ENCODE results near the gene BRCA2.

BRCA2 gene

DNA sequence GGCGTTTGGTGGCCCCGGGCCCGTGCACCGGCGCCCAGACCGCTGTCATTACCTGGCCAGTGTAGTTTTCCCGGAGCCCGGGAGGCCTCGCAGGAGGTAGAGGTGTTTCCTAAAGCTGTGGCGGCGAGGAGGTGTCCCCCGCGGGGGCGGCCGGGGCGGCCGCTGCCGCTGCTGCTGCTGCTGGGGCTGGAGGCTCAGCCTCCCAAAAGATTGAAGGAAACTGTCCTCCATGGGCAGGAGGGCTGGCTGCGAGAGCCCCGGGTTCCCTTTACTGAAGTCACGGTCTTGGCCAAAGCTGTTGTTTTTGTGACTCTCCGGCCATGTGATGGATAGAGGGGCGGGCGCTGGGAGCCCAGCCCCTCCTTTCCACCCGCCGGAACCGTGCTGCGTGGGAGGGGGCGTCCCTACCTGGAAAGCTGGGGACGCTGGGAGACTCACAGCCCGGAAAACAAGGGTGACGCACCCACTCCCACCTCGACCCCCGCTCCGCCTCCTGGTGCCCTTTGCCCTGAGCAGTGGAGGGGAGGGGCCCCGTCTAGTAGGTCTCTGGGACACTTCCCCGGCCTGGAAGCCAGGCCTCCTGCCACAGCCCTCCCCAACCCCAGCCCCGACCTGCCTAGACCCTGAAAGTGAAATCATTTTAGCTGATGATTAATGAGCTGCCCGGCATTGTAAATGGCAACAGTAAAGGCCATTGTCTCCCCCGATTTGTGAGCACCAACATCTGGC, 112.7 kb downstream of the BRCA2 start, which contains the start of gene N4BP2L1:
TSS of gene N4BP2L1 (minus strand) at position 279 of the 729 bp plus-strand sequence. CDS start at position 231, 48 bp downstream.
- H3K4me2 ChIP-seq (ENCODE audit: insufficient read depth, low read length, poor library complexity, severe bottlenecking), result peak within 1 kb of the TSS; percentile 95
- H3K4ac ChIP-seq (ENCODE audit: low read length), result no peak within 1 kb of the TSS
- peak within 1 kb of the TSS; percentile 48 for H3K14ac ChIP-seq (ENCODE audit: low read length)
- H3K9me3 ChIP-seq (replicated peaks in 1 of 2; ENCODE audit: control insufficient read depth in 2 of 2, insufficient read depth in 1 of 2, low read depth in 1 of 2, low read length in 2 of 2), result no peaks in the 10 kb centered on the region
- no peak within 1 kb of the TSS for H2BK120ac ChIP-seq (ENCODE audit: low read depth, low read length)
- peaks cover 2% of the 10 kb centered on the region in 2 donors for H3K4me1 ChIP-seq (ENCODE audit: control insufficient read depth in 2 of 2, insufficient read depth in 1 of 2, low read depth in 1 of 2, low read length in 2 of 2)
- H2AK5ac ChIP-seq (ENCODE audit: low read depth, low read length), result no peak within 1 kb of the TSS
- H3K4me3 ChIP-seq (ENCODE audit: low read length in 2 of 2), result peak within 1 kb of the TSS; percentile 58 to 76
- no peak within 1 kb of the TSS for H3K27ac ChIP-seq (replicated peaks; ENCODE audit: low read length)
- no peak within 1 kb of the TSS for H2BK15ac ChIP-seq (ENCODE audit: low read length)
- H4K8ac ChIP-seq (ENCODE audit: low read depth, low read length), result no peak within 1 kb of the TSS
- H3K9ac ChIP-seq (ENCODE audit: low read depth, low read length, poor library complexity), result peak within 1 kb of the TSS; percentile 82
- peak within 1 kb of the TSS; percentile 87 for H3K18ac ChIP-seq (ENCODE audit: low read length)
- no peaks in the 10 kb centered on the region for H3K79me1 ChIP-seq (ENCODE audit: low read depth, low read length)
- no CpG with 5 or more reads among the region's 40 CpGs for WGBS, 2 donors (ENCODE audit: extremely low coverage in 2 of 2, insufficient read length in 2 of 2, insufficient replicate concordance in 1 of 2)
- peaks cover 0 to 28% (median 3%) of the 10 kb centered on the region in 3 experiments for H3K27me3 ChIP-seq (ENCODE audit: control insufficient read depth in 3 of 3, insufficient read depth in 3 of 3, low read depth in 1 of 3, low read length in 3 of 3)
- no peaks in the 10 kb centered on the region for H3K36me3 ChIP-seq (replicated peaks in 1 of 2; ENCODE audit: control insufficient read depth in 2 of 2, insufficient read depth in 2 of 2, low read length in 2 of 2)
- H2BK5ac ChIP-seq (ENCODE audit: low read length), result no peak within 1 kb of the TSS
- H3K23ac ChIP-seq (ENCODE audit: low read depth, low read length, poor library complexity), result peak within 1 kb of the TSS; percentile 59
- no peak for DNase-seq (ENCODE audit: low spot score)
- H2BK12ac ChIP-seq (ENCODE audit: low read length), result no peak within 1 kb of the TSS
- peak within 1 kb of the TSS; percentile 92 for H2AFZ ChIP-seq (ENCODE audit: low read length)
- no peak within 1 kb of the TSS for H4K91ac ChIP-seq (ENCODE audit: low read depth, low read length, poor library complexity)

DNA sequence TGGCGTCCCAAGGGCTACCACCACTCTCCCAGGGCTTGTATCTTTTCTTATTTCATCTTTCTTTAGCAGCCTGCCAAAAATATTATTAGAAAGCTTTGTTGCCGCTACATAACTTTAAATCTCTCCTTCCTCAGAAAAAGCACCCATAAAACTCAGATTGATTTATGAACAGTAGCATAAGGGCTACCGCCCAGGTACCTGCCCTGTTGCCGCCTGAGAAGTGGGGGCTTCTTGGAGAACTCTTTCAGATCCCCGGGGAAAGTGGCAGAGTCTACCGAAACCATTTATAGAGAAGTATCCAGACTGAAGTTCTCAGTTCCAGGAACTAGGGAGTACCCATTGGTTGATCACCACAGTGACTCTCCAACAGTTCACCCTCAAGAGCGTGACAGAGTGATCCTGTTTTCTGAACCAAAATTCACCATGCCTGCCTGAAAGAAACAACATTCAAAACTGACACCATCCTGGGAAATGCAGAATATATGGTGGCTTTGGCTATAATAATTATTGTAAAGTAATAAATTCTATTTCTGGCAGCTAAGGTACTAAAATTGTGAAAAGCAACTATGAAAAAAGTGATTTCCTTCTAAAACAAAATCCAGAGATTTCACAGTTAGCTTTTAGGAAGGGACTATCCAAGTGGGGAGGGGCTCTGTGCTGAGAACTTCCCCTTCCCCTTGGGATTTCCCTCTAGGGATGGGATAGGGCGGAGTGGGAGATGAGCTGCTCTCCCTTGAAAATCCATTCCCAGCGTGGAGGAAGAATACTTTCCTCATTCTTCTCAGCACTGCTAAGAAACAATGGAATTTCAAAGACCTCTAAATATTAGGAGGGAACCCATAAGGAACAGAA, 113.5 kb downstream of the BRCA2 start:
- peaks cover 0 to 28% (median 3%) of the 10 kb centered on the region in 3 experiments for H3K27me3 ChIP-seq (ENCODE audit: control insufficient read depth in 3 of 3, insufficient read depth in 3 of 3, low read depth in 1 of 3, low read length in 3 of 3)
- no peak overlapping the region for H2BK12ac ChIP-seq (ENCODE audit: low read length)
- no CpG with 5 or more reads among the region's 9 CpGs for WGBS, 2 donors (ENCODE audit: extremely low coverage in 2 of 2, insufficient read length in 2 of 2, insufficient replicate concordance in 1 of 2)
- H2BK15ac ChIP-seq (ENCODE audit: low read length), result no peak overlapping the region
- no peaks in the 10 kb centered on the region for H3K9me3 ChIP-seq (replicated peaks in 1 of 2; ENCODE audit: control insufficient read depth in 2 of 2, insufficient read depth in 1 of 2, low read depth in 1 of 2, low read length in 2 of 2)
- H3K36me3 ChIP-seq (replicated peaks in 1 of 2; ENCODE audit: control insufficient read depth in 2 of 2, insufficient read depth in 2 of 2, low read length in 2 of 2), result no peaks in the 10 kb centered on the region
- no peak overlapping the region for H2BK5ac ChIP-seq (ENCODE audit: low read length)
- H3K9ac ChIP-seq (ENCODE audit: low read depth, low read length, poor library complexity), result no peak overlapping the region
- H3K27ac ChIP-seq (replicated peaks; ENCODE audit: low read length), result no peak overlapping the region
- H2AK5ac ChIP-seq (ENCODE audit: low read depth, low read length), result no peak overlapping the region
- H3K4me1 ChIP-seq (ENCODE audit: control insufficient read depth in 2 of 2, insufficient read depth in 1 of 2, low read depth in 1 of 2, low read length in 2 of 2), result peaks cover 2% of the 10 kb centered on the region in 2 donors
- no peak overlapping the region for H2BK120ac ChIP-seq (ENCODE audit: low read depth, low read length)
- H3K14ac ChIP-seq (ENCODE audit: low read length), result no peak overlapping the region
- no peak overlapping the region for H3K18ac ChIP-seq (ENCODE audit: low read length)
- H3K23ac ChIP-seq (ENCODE audit: low read depth, low read length, poor library complexity), result no peak overlapping the region
- peak overlapping the region; percentile 92 for H2AFZ ChIP-seq (ENCODE audit: low read length)
- no peak overlapping the region for H4K8ac ChIP-seq (ENCODE audit: low read depth, low read length)
- H3K4ac ChIP-seq (ENCODE audit: low read length), result no peak overlapping the region
- DNase-seq (ENCODE audit: low spot score), result no peak
- H3K79me1 ChIP-seq (ENCODE audit: low read depth, low read length), result no peaks in the 10 kb centered on the region
- H3K4me3 ChIP-seq (ENCODE audit: low read length in 2 of 2), result peak overlapping the region in 1 of 2 donors; percentile 58
- H4K91ac ChIP-seq (ENCODE audit: low read depth, low read length, poor library complexity), result no peak overlapping the region
- H3K4me2 ChIP-seq (ENCODE audit: insufficient read depth, low read length, poor library complexity, severe bottlenecking), result peak overlapping the region; percentile 95

DNA sequence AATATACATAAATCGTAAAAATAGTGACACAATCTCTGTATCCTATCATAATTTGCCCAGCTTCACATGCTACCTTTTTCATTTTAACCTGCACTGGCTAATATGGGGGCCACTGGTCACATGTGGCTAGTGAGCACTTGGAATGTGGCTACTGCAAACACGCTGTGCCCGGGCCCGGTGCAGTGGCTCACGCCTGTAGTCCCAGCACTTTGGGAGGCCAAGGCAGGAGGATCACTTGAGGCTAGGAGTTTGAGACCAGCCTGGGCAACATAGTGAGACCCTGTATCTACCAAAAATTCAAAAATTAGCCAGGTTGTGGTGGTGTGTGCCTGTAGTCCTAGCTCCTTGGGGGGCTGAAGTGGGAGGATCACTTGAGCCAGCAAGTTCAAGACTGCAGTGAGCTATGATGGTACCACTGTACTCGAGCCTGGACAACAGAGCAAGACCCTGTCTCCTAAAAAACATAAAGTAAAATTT, 114.2 kb downstream of the BRCA2 start:
- Histone ChIP-seq H2AFZ (ENCODE audit: low read length) (no peak overlapping the region), H2BK15ac (ENCODE audit: low read length) (no peak overlapping the region), H3K36me3 (replicated peaks in 1 of 2; ENCODE audit: control insufficient read depth in 2 of 2, insufficient read depth in 2 of 2, low read length in 2 of 2) (no peaks in the 10 kb centered on the region), H4K8ac (ENCODE audit: low read depth, low read length) (no peak overlapping the region), H3K4me1 (ENCODE audit: control insufficient read depth in 2 of 2, insufficient read depth in 1 of 2, low read depth in 1 of 2, low read length in 2 of 2) (peaks cover 2% of the 10 kb centered on the region in 2 donors), H3K18ac (ENCODE audit: low read length) (no peak overlapping the region), H3K27me3 (ENCODE audit: control insufficient read depth in 3 of 3, insufficient read depth in 3 of 3, low read depth in 1 of 3, low read length in 3 of 3) (peaks cover 0 to 28% (median 3%) of the 10 kb centered on the region in 3 experiments), H3K9ac (ENCODE audit: low read depth, low read length, poor library complexity) (no peak overlapping the region), H4K91ac (ENCODE audit: low read depth, low read length, poor library complexity) (no peak overlapping the region), H3K4ac (ENCODE audit: low read length) (no peak overlapping the region), H3K4me2 (ENCODE audit: insufficient read depth, low read length, poor library complexity, severe bottlenecking) (no peak overlapping the region), H2BK5ac (ENCODE audit: low read length) (no peak overlapping the region), H2BK120ac (ENCODE audit: low read depth, low read length) (no peak overlapping the region), H3K27ac (replicated peaks; ENCODE audit: low read length) (no peak overlapping the region), H3K9me3 (replicated peaks in 1 of 2; ENCODE audit: control insufficient read depth in 2 of 2, insufficient read depth in 1 of 2, low read depth in 1 of 2, low read length in 2 of 2) (no peaks in the 10 kb centered on the region), H2BK12ac (ENCODE audit: low read length) (no peak overlapping the region), H3K79me1 (ENCODE audit: low read depth, low read length) (no peaks in the 10 kb centered on the region), H3K4me3 (ENCODE audit: low read length in 2 of 2) (no peak overlapping the region), H2AK5ac (ENCODE audit: low read depth, low read length) (no peak overlapping the region), H3K23ac (ENCODE audit: low read depth, low read length, poor library complexity) (no peak overlapping the region), H3K14ac (ENCODE audit: low read length) (no peak overlapping the region)
- DNase-seq (ENCODE audit: low spot score), result no peak
- no CpG with 5 or more reads among the region's 6 CpGs for WGBS, 2 donors (ENCODE audit: extremely low coverage in 2 of 2, insufficient read length in 2 of 2, insufficient replicate concordance in 1 of 2)

Measured in neuronal stem cell (in vitro differentiated cells).